Stimulated activated CD4-positive, alpha-beta T cell treated with anti-CD3 and anti-CD28 coated beads, Interleukin-1b, Interleukin-23, amount 100 ng/mL, for 1 hour (primary cell): ENCODE data around the gene ST6GALNAC3.

Experiments used
- DNase-seq, 2 donors: peaks; one replicate each; pipeline ENCODE4 v3.0.0-alpha.2; 2020; ENCODE audit warnings: low read depth in 2 of 2

The ST6GALNAC3 gene

GRCh38 chr1:76287917-76288316 lies 213.4 kb downstream of the ST6GALNAC3 start:
- DNase-seq: no peak

- DNase-seq: no peak
Observed at GRCh38 chr1:76288758-76289483, 214.4 kb downstream of the ST6GALNAC3 start.

- no peak for DNase-seq
Observed at GRCh38 chr1:76289692-76290091, 215.1 kb downstream of the ST6GALNAC3 start.

- no peak for DNase-seq
Observed at GRCh38 chr1:76290271-76290670, 215.7 kb downstream of the ST6GALNAC3 start.

GRCh38 chr1:76291191-76291590 lies 216.6 kb downstream of the ST6GALNAC3 start:
- no peak for DNase-seq

GRCh38 chr1:76291737-76292136 lies 217.2 kb downstream of the ST6GALNAC3 start:
- DNase-seq: no peak

GRCh38 chr1:76292418-76293184 lies 218.1 kb downstream of the ST6GALNAC3 start:
- DNase-seq: no peak

- DNase-seq: no peak
Observed at GRCh38 chr1:76293831-76294230, 219.3 kb downstream of the ST6GALNAC3 start.

GRCh38 chr1:76294482-76295194 lies 220.1 kb downstream of the ST6GALNAC3 start:
- DNase-seq: no peak

GRCh38 chr1:76298399-76298798 lies 223.9 kb downstream of the ST6GALNAC3 start:
- no peak for DNase-seq

- no peak for DNase-seq
Observed at GRCh38 chr1:76299036-76299435, 224.5 kb downstream of the ST6GALNAC3 start.

GRCh38 chr1:76300556-76300955 lies 226.0 kb downstream of the ST6GALNAC3 start:
- no peak for DNase-seq

- DNase-seq: no peak
Observed at GRCh38 chr1:76302711-76303339, 228.3 kb downstream of the ST6GALNAC3 start.

- DNase-seq: no peak
Observed at GRCh38 chr1:76303340-76303717, 228.8 kb downstream of the ST6GALNAC3 start.

GRCh38 chr1:76313304-76313703 lies 238.8 kb downstream of the ST6GALNAC3 start:
- DNase-seq: no peak

- DNase-seq: no peak
Observed at GRCh38 chr1:76314730-76315129, 240.2 kb downstream of the ST6GALNAC3 start.

- no peak for DNase-seq
Observed at GRCh38 chr1:76317299-76317900, 242.9 kb downstream of the ST6GALNAC3 start.

- peak in 1 of 2 donors; percentile 13 for DNase-seq
Observed at GRCh38 chr1:76330991-76331603, 256.6 kb downstream of the ST6GALNAC3 start.

- no peak for DNase-seq
Observed at GRCh38 chr1:76335882-76336281, 261.3 kb downstream of the ST6GALNAC3 start.

- DNase-seq: no peak
Observed at GRCh38 chr1:76336931-76337371, 262.4 kb downstream of the ST6GALNAC3 start.

GRCh38 chr1:76337542-76338219 lies 263.1 kb downstream of the ST6GALNAC3 start:
- no peak for DNase-seq
